GM12878 (cell line): ENCODE results near the gene PYGM. TPM values are rescaled to one million over a fixed set of nuclear protein-coding genes. Genes with fewer than 3 reads are reported as not detected.

Experiments used
- ATAC-seq: fragments of 200-7000 bp; cut with Tn5 transposase; 3 replicates; pipeline ENCODE4 v1.9.1; 2020; ENCODE audit warnings: mild to moderate bottlenecking, moderate library complexity
- BruUV-seq: library from RNA; stranded (reverse); fragments of 400-500 nt; replicated peaks from 2 replicates; lab custom pipeline; 2021; lab: Mats Ljungman, UMichigan
- CTCF ChIA-PET: fragments of 300-600 bp; sonication (Branson Sonifier 250); formaldehyde crosslinking; extraction: SDS; loops from one replicate; lab custom pipeline; 2021; ENCODE audit warnings: inconsistent platforms; lab: Yijun Ruan, JAX
- POLR2A ChIA-PET: fragments of 350-600 bp; formaldehyde crosslinking; extraction: SDS; loops from one replicate; lab custom pipeline; 2021; ENCODE audit warnings: inconsistent platforms; lab: Charles Lee
- RAD21 ChIA-PET: fragments of 300-600 bp; sonication (Branson Sonifier 250); formaldehyde crosslinking; loops from one replicate; lab custom pipeline; 2023; ENCODE audit warnings: antibody characterized with exemption; ENCODE audit not compliant: unreplicated experiment; lab: Charles Lee
- SMC1A ChIA-PET: fragments of 300-600 bp; sonication (Branson Sonifier 250); formaldehyde crosslinking; loops from one replicate; lab custom pipeline; 2023; ENCODE audit not compliant: unreplicated experiment, uncharacterized antibody; lab: Charles Lee
- DNase-seq: peaks from one replicate; pipeline ENCODE4 v3.0.0-alpha.2; 2011; ENCODE audit warnings: low read depth, low spot score
- FAIRE-seq: peaks from 3 replicates; lab custom pipeline; 2011; peaks lifted over from hg19 to GRCh38; lab: Jason Lieb, UNC
- H2AFZ ChIP-seq: 2 replicates; pipeline ENCODE4 v1.6.0; 2011; ENCODE audit warnings: low read depth, low read length, control low read depth; ENCODE audit not compliant: control insufficient read depth
- H3K27ac ChIP-seq: 2 replicates; pipeline ENCODE4 v1.5.1; 2011; ENCODE audit warnings: control low read depth; ENCODE audit not compliant: control insufficient read depth, insufficient read depth
- H3K27me3 ChIP-seq, 2 experiments: replicated peaks in 1 of 2; 2 replicates each; pipeline versions ENCODE4 v1.6.0 to v1.6.1; 2011; ENCODE audit warnings: low read length in 1 of 2; ENCODE audit not compliant: control insufficient read depth in 2 of 2, insufficient read depth in 2 of 2
- H3K36me3 ChIP-seq, 2 experiments: 2 replicates each; pipeline ENCODE4 v1.5.1; 2011; ENCODE audit warnings: low read length in 1 of 2; ENCODE audit not compliant: control insufficient read depth in 2 of 2, insufficient read depth in 2 of 2
- H3K4me1 ChIP-seq: 2 replicates; pipeline ENCODE4 v1.6.1; 2011; ENCODE audit warnings: mild to moderate bottlenecking, low read length, moderate library complexity, mixed read lengths; ENCODE audit not compliant: control insufficient read depth, insufficient read depth
- H3K4me2 ChIP-seq: 2 replicates; pipeline ENCODE4 v1.6.0; 2011; ENCODE audit warnings: control low read depth; ENCODE audit not compliant: control insufficient read depth, insufficient read depth
- H3K4me3 ChIP-seq: fragments of 200-600 bp; sonication (generic); 2 replicates; pipeline ENCODE4 v1.5.1; 2016
- H3K79me2 ChIP-seq: 2 replicates; pipeline ENCODE4 v1.6.0; 2011; ENCODE audit warnings: low read length; ENCODE audit not compliant: control insufficient read depth, insufficient read depth
- H3K9ac ChIP-seq: 2 replicates; pipeline ENCODE4 v1.8.0; 2011; ENCODE audit warnings: low read length, control low read depth, mixed read lengths; ENCODE audit not compliant: control insufficient read depth, insufficient read depth
- H3K9me3 ChIP-seq: replicated peaks from 3 replicates; pipeline ENCODE4 v1.5.1; 2011; ENCODE audit warnings: mild to moderate bottlenecking, low read length; ENCODE audit not compliant: control insufficient read depth, insufficient read depth
- H4K20me1 ChIP-seq: 2 replicates; pipeline ENCODE4 v1.6.0; 2011; ENCODE audit not compliant: control insufficient read depth, insufficient read depth
- ASH2L ChIP-seq: fragments of 300-600, 200-600 bp; sonication (generic); IDR thresholded peaks from 2 replicates; pipeline ENCODE4 v1.6.1; 2017; ENCODE audit warnings: low read depth, mild to moderate bottlenecking, borderline replicate concordance
- CHD1 ChIP-seq: IDR thresholded peaks from 2 replicates; pipeline ENCODE4 v1.6.1; 2012; ENCODE audit warnings: low read depth, low read length, improper control_type of control experiment
- CHD2 ChIP-seq: IDR thresholded peaks from 2 replicates; pipeline ENCODE4 v1.6.1; 2011; ENCODE audit warnings: low read depth, low read length, improper control_type of control experiment, borderline replicate concordance
- ESRRA ChIP-seq: IDR thresholded peaks from 2 replicates; pipeline ENCODE4 v1.6.1; 2012; ENCODE audit warnings: mild to moderate bottlenecking, low read length, improper control_type of control experiment
- IKZF2 ChIP-seq, 2 experiments: fragments of 450-650 bp; IDR thresholded peaks; 2 replicates each; pipeline ENCODE4 v1.6.1; 2017; ENCODE audit warnings: mild to moderate bottlenecking in 2 of 2, moderate library complexity in 2 of 2
- JUND ChIP-seq: IDR thresholded peaks from 2 replicates; pipeline ENCODE4 v1.6.1; 2012; ENCODE audit warnings: low read depth, mild to moderate bottlenecking, low read length, improper control_type of control experiment, moderate library complexity
- MXI1 ChIP-seq: fragments of 150-350 bp; IDR thresholded peaks from 2 replicates; pipeline ENCODE4 v1.6.1; 2011; ENCODE audit warnings: low read depth, mild to moderate bottlenecking, inconsistent platforms, low read length, improper control_type of control experiment
- PAX8 ChIP-seq: fragments of 450-650 bp; IDR thresholded peaks from 2 replicates; pipeline ENCODE4 v1.6.1; 2017; ENCODE audit warnings: mild to moderate bottlenecking, moderate library complexity
- PML ChIP-seq: IDR thresholded peaks from 2 replicates; pipeline ENCODE4 v1.6.1; 2012; ENCODE audit warnings: low read length, inconsistent platforms
- TAF1 ChIP-seq: IDR thresholded peaks from 2 replicates; pipeline ENCODE4 v1.6.1; 2011; ENCODE audit warnings: mild to moderate bottlenecking, low read depth, low read length, borderline replicate concordance
- TARDBP ChIP-seq: IDR thresholded peaks from 2 replicates; pipeline ENCODE4 v1.6.1; 2016; ENCODE audit warnings: borderline replicate concordance
- ZNF207 ChIP-seq: fragments of 450-650 bp; IDR thresholded peaks from 2 replicates; pipeline ENCODE4 v1.6.1; 2014; ENCODE audit warnings: antibody characterized with exemption, mild to moderate bottlenecking, borderline replicate concordance
- WGBS: methylation state at CpG from one replicate; pipeline ENCODE4 v1.1.6; 2016; ENCODE audit warnings: low lambda C conversion rate; ENCODE audit not compliant: insufficient replicate concordance, insufficient coverage; ENCODE audit errors: missing lambda C conversion rate; 5-methylcytosine and 5-hydroxymethylcytosine counted together
- in situ Hi-C: fragments of 300-500 bp; cut with MboI; formaldehyde crosslinking; loops from 9 replicates; pipeline ENCODE4 v1.14.3; 2018; ENCODE audit warnings: mixed read lengths
- intact Hi-C: fragments of 100-400 bp; cut with micrococcal nuclease; formaldehyde crosslinking; loops from one replicate; pipeline ENCODE4 v1.14.2; 2022; ENCODE audit not compliant: unreplicated experiment
- polyA plus RNA-seq, 11 experiments: library from polyadenylated mRNA; depleted of rRNA in 4 of 11; unstranded in 6 of 11; stranded (reverse) in 5 of 11; fragments of >200 nt; fragmentation: Nextera tagmentation in 4 of 11; fragmentation: Illumina TruSeq in 1 of 11; extraction: Ambion mirVana in 4 of 11; extraction: Trizol in 1 of 11; gene quantifications; 1 replicate in 1 of 11; 2 replicates in 10 of 11; pipeline versions ENCODE4 v1.2.1 to v1.2.3, GENCODE V29; 2011 to 2016; ENCODE audit warnings: inconsistent platforms in 2 of 11, missing spikeins in 2 of 11, low read depth in 1 of 11
- total RNA-seq, 4 experiments: library from RNA; depleted of rRNA in 3 of 4; stranded (reverse); fragments of >200 nt in 3 of 4; fragmentation: Illumina TruSeq in 1 of 4; extraction: Trizol in 1 of 4; gene quantifications; 2 replicates each; pipeline versions ENCODE4 v1.2.1 to v1.2.3, GENCODE V29; 2013 to 2021
- TF ChIP-seq, protein P1 (sequence below): IDR thresholded peaks from 2 replicates; pipeline ENCODE4 v1.6.1; 2011; ENCODE audit warnings: mild to moderate bottlenecking, low read depth, low read length, moderate library complexity; ENCODE audit not compliant: insufficient replicate concordance

The PYGM gene
- total and polyA plus RNA-seq, 10 of the 15 experiments (the other 5 are each of a cell fraction or from before 2014, with no cell fraction given): 0.04 to 3.7 (median 0.27) TPM; not detected in 1

DNA sequence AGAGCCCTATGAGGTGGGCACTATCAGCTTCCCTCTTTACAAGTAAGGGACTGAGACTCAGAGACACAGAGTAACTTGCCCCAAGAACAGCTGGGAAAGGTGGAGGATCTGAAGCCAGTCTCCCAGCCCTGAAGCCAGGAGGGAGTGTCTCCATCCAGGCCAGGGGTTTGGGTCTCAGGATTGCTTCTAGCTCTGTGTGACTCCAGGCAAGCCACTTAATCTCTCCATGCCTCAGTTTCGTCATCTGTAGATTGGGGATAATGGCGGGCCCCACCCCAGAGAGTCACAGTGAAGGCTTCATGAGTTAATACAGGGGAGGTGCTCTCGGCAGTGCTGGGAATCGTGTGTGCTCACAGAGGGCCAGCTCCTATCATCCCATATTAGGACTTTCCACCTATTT is 32.7 kb upstream of the PYGM start:
- intact Hi-C loops: no loop called here
- Histone ChIP-seq H3K4me1 (no peaks in the 10 kb centered on the region), H4K20me1 (no peaks in the 10 kb centered on the region), H3K36me3 (peaks cover 5 to 22% of the 10 kb centered on the region in 2 experiments; a peak in 3 of 4 replicates)
- RAD21 ChIA-PET: no interaction called here
- TF ChIP-seq CHD1 (no peak), ZNF207 (no peak), ESRRA (no peak), MXI1 (no peak)
- TF ChIP-seq, protein P1, sequence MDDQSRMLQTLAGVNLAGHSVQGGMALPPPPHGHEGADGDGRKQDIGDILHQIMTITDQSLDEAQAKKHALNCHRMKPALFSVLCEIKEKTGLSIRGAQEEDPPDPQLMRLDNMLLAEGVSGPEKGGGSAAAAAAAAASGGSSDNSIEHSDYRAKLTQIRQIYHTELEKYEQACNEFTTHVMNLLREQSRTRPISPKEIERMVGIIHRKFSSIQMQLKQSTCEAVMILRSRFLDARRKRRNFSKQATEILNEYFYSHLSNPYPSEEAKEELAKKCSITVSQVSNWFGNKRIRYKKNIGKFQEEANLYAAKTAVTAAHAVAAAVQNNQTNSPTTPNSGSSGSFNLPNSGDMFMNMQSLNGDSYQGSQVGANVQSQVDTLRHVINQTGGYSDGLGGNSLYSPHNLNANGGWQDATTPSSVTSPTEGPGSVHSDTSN: no peak
- TF ChIP-seq, all 136 proteins: peak for 0
- 94% methylated on average over 4 of the region's 4 CpGs for WGBS
- H2AFZ ChIP-seq: no peak overlapping the region
- ChIA-PET POLR2A (interaction anchor here (0.5 kb wide), 1 partner anchor 615 kb away, joined by 4 read pairs; no protein-coding TSS in a partner anchor), CTCF (interaction anchor here (1.1 kb wide), 1 partner anchor 8 kb away, joined by 5 read pairs; no protein-coding TSS in a partner anchor), SMC1A (no interaction called here)
- H3K79me2 ChIP-seq: no peaks in the 10 kb centered on the region
- DNase-seq (no peak), ATAC-seq (no peak), FAIRE-seq (no peak)
- no peak overlapping the region for H3K4me2 ChIP-seq
- no peak overlapping the region for H3K4me3 ChIP-seq
- H3K27me3 ChIP-seq: no peaks in the 10 kb centered on the region
- no TSS peak for BruUV-seq
- H3K9me3 ChIP-seq: no peaks in the 10 kb centered on the region
- H3K9ac ChIP-seq: no peak overlapping the region
- in situ Hi-C loops: no loop called here
- no peak overlapping the region for H3K27ac ChIP-seq

DNA sequence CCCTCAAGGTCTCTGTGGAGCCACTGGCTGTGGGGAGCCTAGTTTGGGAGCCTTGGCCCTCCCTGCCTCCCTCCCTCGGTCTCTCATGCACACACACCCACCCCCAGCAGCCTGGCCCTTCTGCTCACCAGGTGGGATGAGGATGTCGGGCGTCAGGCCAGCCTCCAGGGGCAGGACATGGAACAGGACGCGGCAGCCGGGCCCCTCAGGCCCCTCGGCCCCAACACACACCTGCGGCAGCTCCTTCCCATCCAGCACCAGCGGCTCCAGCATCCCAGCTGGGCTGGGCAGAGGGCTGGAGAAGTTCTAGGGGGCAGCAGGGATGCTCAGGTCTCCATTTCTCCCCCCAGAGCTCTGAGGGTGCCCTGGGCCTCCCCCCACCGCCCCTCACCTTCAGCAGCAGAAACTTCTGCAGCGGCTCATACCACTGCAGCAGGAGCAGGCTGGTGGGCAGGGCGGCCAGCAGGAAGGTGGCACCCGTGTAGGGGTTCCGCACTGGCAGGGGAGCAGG is 32.1 kb upstream of the PYGM start:
- Histone ChIP-seq H3K27ac (no peak overlapping the region), H3K9me3 (no peaks in the 10 kb centered on the region), H4K20me1 (no peaks in the 10 kb centered on the region), H3K9ac (no peak overlapping the region), H3K4me3 (no peak overlapping the region), H3K79me2 (no peaks in the 10 kb centered on the region), H3K4me2 (no peak overlapping the region), H3K4me1 (no peaks in the 10 kb centered on the region), H3K27me3 (no peaks in the 10 kb centered on the region), H3K36me3 (peaks cover 5 to 16% of the 10 kb centered on the region in 2 experiments; a peak in 3 of 4 replicates), H2AFZ (no peak overlapping the region)
- ChIA-PET POLR2A (interaction anchor here (0.5 kb wide), 1 partner anchor 616 kb away, joined by 4 read pairs; no protein-coding TSS in a partner anchor), RAD21 (no interaction called here), CTCF (interaction anchor here (0.9 to 1.2 kb wide), 2 partner anchors 9 to 10 kb away, joined by 3 read pairs; no protein-coding TSS in a partner anchor), SMC1A (no interaction called here)
- BruUV-seq: no TSS peak
- no peak for DNase-seq
- in situ Hi-C loops (no loop called here), intact Hi-C loops (no loop called here)
- no peak for ATAC-seq
- WGBS: 95% methylated on average over 9 of the region's 14 CpGs
- no peak for FAIRE-seq
- TF ChIP-seq TARDBP: no peak
- no peak for TF ChIP-seq CHD2
- TF ChIP-seq IKZF2 (IDR thresholded peaks at IDR 0.05): no peak
- TF ChIP-seq PML: no peak
- TF ChIP-seq JUND: no peak
- no peak for TF ChIP-seq TAF1
- no peak for TF ChIP-seq ASH2L
- TF ChIP-seq PAX8: no peak
